Measurements from ENCODE around the gene VEGFA.

- TF ChIP-seq, protein P1, sequence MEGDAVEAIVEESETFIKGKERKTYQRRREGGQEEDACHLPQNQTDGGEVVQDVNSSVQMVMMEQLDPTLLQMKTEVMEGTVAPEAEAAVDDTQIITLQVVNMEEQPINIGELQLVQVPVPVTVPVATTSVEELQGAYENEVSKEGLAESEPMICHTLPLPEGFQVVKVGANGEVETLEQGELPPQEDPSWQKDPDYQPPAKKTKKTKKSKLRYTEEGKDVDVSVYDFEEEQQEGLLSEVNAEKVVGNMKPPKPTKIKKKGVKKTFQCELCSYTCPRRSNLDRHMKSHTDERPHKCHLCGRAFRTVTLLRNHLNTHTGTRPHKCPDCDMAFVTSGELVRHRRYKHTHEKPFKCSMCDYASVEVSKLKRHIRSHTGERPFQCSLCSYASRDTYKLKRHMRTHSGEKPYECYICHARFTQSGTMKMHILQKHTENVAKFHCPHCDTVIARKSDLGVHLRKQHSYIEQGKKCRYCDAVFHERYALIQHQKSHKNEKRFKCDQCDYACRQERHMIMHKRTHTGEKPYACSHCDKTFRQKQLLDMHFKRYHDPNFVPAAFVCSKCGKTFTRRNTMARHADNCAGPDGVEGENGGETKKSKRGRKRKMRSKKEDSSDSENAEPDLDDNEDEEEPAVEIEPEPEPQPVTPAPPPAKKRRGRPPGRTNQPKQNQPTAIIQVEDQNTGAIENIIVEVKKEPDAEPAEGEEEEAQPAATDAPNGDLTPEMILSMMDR (IDR thresholded peaks at IDR 0.05): no peak
- no peak for TF ChIP-seq POLR2A (IDR thresholded peaks at IDR 0.05)
These were observed 35.7 kb downstream of the VEGFA start for GRCh38 chr6:43805699-43806042.

Measured in esophagus squamous epithelium (tissue), 4 donors.